HepG2 (cell line): ENCODE data around the gene TM4SF5. TPM values are rescaled to one million over a fixed set of nuclear protein-coding genes. Genes with fewer than 3 reads are reported as not detected.

ENCODE experiments used
- ATF3 ChIP-seq: sonication (generic); formaldehyde crosslinking; IDR thresholded peaks from 2 replicates; pipeline ENCODE4 v1.4.0; 2020; ENCODE audit warnings: missing genetic modification reagents
- ELF1 ChIP-seq: sonication (generic); formaldehyde crosslinking; IDR thresholded peaks from 2 replicates; pipeline ENCODE4 v1.4.0; 2020; ENCODE audit warnings: missing genetic modification reagents
- FOXA1 ChIP-seq, 2 experiments: fragments of 450-650 bp in 1 of 2; sonication (generic) in 1 of 2; formaldehyde crosslinking in 1 of 2; IDR thresholded peaks; 2 replicates each; pipeline versions ENCODE4 v1.4.0 to v1.6.1; 2016 to 2020; ENCODE audit warnings: missing genetic modification reagents in 1 of 2
- HMGXB4 ChIP-seq, 2 experiments: sonication (generic) in 1 of 2; formaldehyde crosslinking in 1 of 2; IDR thresholded peaks; 2 replicates each; pipeline versions ENCODE4 v1.4.0 to v1.6.1; 2018 to 2020; ENCODE audit warnings: missing genetic modification reagents in 2 of 2, borderline replicate concordance in 1 of 2, low read depth in 1 of 2, mild to moderate bottlenecking in 1 of 2, missing biosample characterization in 1 of 2
- HNF4A ChIP-seq: sonication (generic); formaldehyde crosslinking; IDR thresholded peaks from 2 replicates; pipeline ENCODE4 v1.4.0; 2020; ENCODE audit warnings: missing genetic modification reagents
- IKZF4 ChIP-seq: sonication (generic); formaldehyde crosslinking; IDR thresholded peaks from 2 replicates; pipeline ENCODE4 v1.5.1; 2020; ENCODE audit warnings: borderline replicate concordance, mild to moderate bottlenecking, low read depth, missing genetic modification reagents; ENCODE audit errors: not compliant biosample characterization
- IRF2 ChIP-seq: IDR thresholded peaks from 2 replicates; pipeline ENCODE4 v1.6.1; 2018; ENCODE audit warnings: missing genetic modification reagents, missing compliant biosample characterization
- JUNB ChIP-seq: sonication (generic); formaldehyde crosslinking; IDR thresholded peaks from 2 replicates; pipeline ENCODE4 v1.8.0; 2022; ENCODE audit warnings: missing genetic modification reagents, mild to moderate bottlenecking, borderline replicate concordance
- SKI ChIP-seq: fragments of 450-650 bp; IDR thresholded peaks from one replicate; pipeline ENCODE4 v1.6.1; 2018; ENCODE audit warnings: mild to moderate bottlenecking; ENCODE audit not compliant: partially characterized antibody
- ZBTB33 ChIP-seq: sonication (generic); formaldehyde crosslinking; IDR thresholded peaks from 2 replicates; pipeline ENCODE4 v1.4.0; 2020; ENCODE audit warnings: missing genetic modification reagents
- ZNF33B ChIP-seq: sonication (generic); formaldehyde crosslinking; IDR thresholded peaks from 2 replicates; pipeline ENCODE4 v1.5.1; 2020; ENCODE audit warnings: mild to moderate bottlenecking, missing genetic modification reagents
- ZNF547 ChIP-seq: sonication (generic); formaldehyde crosslinking; IDR thresholded peaks from 2 replicates; pipeline ENCODE4 v1.5.1; 2020; ENCODE audit warnings: mild to moderate bottlenecking, missing genetic modification reagents
- ZNF570 ChIP-seq: sonication (generic); formaldehyde crosslinking; IDR thresholded peaks from 2 replicates; pipeline ENCODE4 v1.4.0; 2020; ENCODE audit warnings: mild to moderate bottlenecking, missing genetic modification reagents, borderline replicate concordance
- ZNF580 ChIP-seq: IDR thresholded peaks from 2 replicates; pipeline ENCODE4 v1.6.1; 2016; ENCODE audit warnings: low read depth, borderline replicate concordance
- ZNF609 ChIP-seq: sonication (generic); formaldehyde crosslinking; IDR thresholded peaks from 2 replicates; pipeline ENCODE4 v1.4.0; 2020; ENCODE audit warnings: mild to moderate bottlenecking, missing genetic modification reagents, borderline replicate concordance
- ZNF615 ChIP-seq: sonication (generic); formaldehyde crosslinking; IDR thresholded peaks from 2 replicates; pipeline ENCODE4 v1.5.0; 2020; ENCODE audit warnings: mild to moderate bottlenecking, missing genetic modification reagents, borderline replicate concordance
- ZNF740 ChIP-seq: sonication (generic); formaldehyde crosslinking; IDR thresholded peaks from 2 replicates; pipeline ENCODE4 v1.4.0; 2020; ENCODE audit warnings: missing genetic modification reagents
- ZNF792 ChIP-seq: IDR thresholded peaks from 2 replicates; pipeline ENCODE4 v1.6.1; 2016
- ZNF883 ChIP-seq: sonication (generic); formaldehyde crosslinking; IDR thresholded peaks from 2 replicates; pipeline ENCODE4 v1.5.1; 2020; ENCODE audit warnings: mild to moderate bottlenecking, missing genetic modification reagents; ENCODE audit errors: not compliant biosample characterization
- polyA plus RNA-seq, 8 experiments: library from polyadenylated mRNA; depleted of rRNA in 3 of 8; stranded (reverse) in 7 of 8; unstranded in 1 of 8; fragments of >200 nt; fragmentation: Illumina TruSeq in 4 of 8; extraction: Trizol in 4 of 8; gene quantifications; 2 replicates each; pipeline versions ENCODE4 v1.2.1 to v1.2.3, GENCODE V29; 2011 to 2016; ENCODE audit warnings: low read depth in 4 of 8, missing spikeins in 1 of 8, mixed read lengths in 1 of 8; ENCODE audit not compliant: insufficient read depth in 1 of 8
- total RNA-seq, 5 experiments: library from RNA; depleted of rRNA; stranded (reverse); fragments of >200 nt; fragmentation: Illumina TruSeq; extraction: Trizol; gene quantifications; 2 replicates each; pipeline ENCODE4 v1.2.3, GENCODE V29; 2016; ENCODE audit warnings: low read depth in 1 of 5

The TM4SF5 gene
- total and polyA plus RNA-seq, 2 of the 13 experiments (the other 11 are each of a cell fraction or from before 2014, with no cell fraction given), result 30.1 to 126 TPM

- TF ChIP-seq ZBTB33 (CRISPR knock-in tag) (peak; percentile 12; the same call in 1 of the 2 replicates), ZNF547 (CRISPR knock-in tag) (no peak), ZNF580 (peak; percentile 56; the same call in 1 of the 2 replicates), ZNF570 (CRISPR knock-in tag) (no peak), FOXA1 (IDR thresholded peaks at IDR 0.05) (peak; percentile 82), FOXA1 (CRISPR knock-in tag; IDR thresholded peaks at IDR 0.05) (peak; percentile 97), HMGXB4 (CRISPR knock-in tag; IDR thresholded peaks at IDR 0.05; ENCODE audit: borderline replicate concordance in 1 of 2, low read depth in 1 of 2) (peak in 1 of 2 experiments; percentile 61; a peak in 2 of 4 replicates), ZNF609 (CRISPR knock-in tag) (peak; percentile 96), ZNF33B (CRISPR knock-in tag) (no peak), JUNB (CRISPR knock-in tag) (peak; percentile 84; the same call in 1 of the 2 replicates), ELF1 (CRISPR knock-in tag) (no peak; the same call in 1 of the 2 replicates), IRF2 (CRISPR knock-in tag) (peak; percentile 63; the same call in 1 of the 2 replicates), SKI (peak; percentile 49), ZNF792 (CRISPR knock-in tag) (peak; percentile 63; the same call in 1 of the 2 replicates), ZNF740 (CRISPR knock-in tag) (peak; percentile 85), ZNF615 (CRISPR knock-in tag) (peak; percentile 64; the same call in 1 of the 2 replicates), ATF3 (CRISPR knock-in tag) (peak; percentile 80), HNF4A (CRISPR knock-in tag) (peak; percentile 95), ZNF883 (CRISPR knock-in tag) (no peak), IKZF4 (CRISPR knock-in tag) (no peak)
These were observed 11.9 kb upstream of the TM4SF5 start (continued) for GRCh38 chr17:4759776-4760236.
